ENCODE data around the gene CYSRT1. TPM values are rescaled to one million over a fixed set of nuclear protein-coding genes. Genes with fewer than 3 reads are reported as not detected.

The CYSRT1 gene
- polyA plus RNA-seq, 3 donors: 0.17 TPM; not detected in 2

- Mint-ChIP-seq H3K4me3 (no peak overlapping the region), H3K27ac (peak overlapping the region in 5 of 7 donors; percentile 18 to 77 (median 57)), H3K9me3 (peaks cover 0 to 3% (median 0%) of the 10 kb centered on the region in 7 donors), H3K4me1 (peaks cover 36% of the 10 kb centered on the region), H3K36me3 (peaks cover 15 to 18% of the 10 kb centered on the region in 2 donors), H3K27me3 (ENCODE audit: low read depth in 3 of 3) (peaks cover 2 to 4% (median 2%) of the 10 kb centered on the region in 3 donors)
- no peak overlapping the region for H3K4me3 ChIP-seq (replicated peaks in 1 of 3; ENCODE audit: low read depth in 2 of 3, low read length in 3 of 3)
- no peaks in the 10 kb centered on the region for H3K27me3 ChIP-seq (ENCODE audit: control insufficient read depth in 2 of 2, insufficient read depth in 2 of 2, low read length in 2 of 2)
- WGBS (ENCODE audit: insufficient coverage): 80% methylated on average over 10 of the region's 15 CpGs
- H3K36me3 ChIP-seq (replicated peaks in 1 of 2; ENCODE audit: control insufficient read depth in 1 of 2, insufficient read depth in 2 of 2, low read length in 2 of 2): peaks cover 18 to 19% of the 10 kb centered on the region in 2 donors
- intact Hi-C loops (cut with micrococcal nuclease): loop anchor here in 1 of 2 donors (5.0 kb wide), 1 partner anchor 42 kb away; the partner anchor contains the start of gene TPRN
- H4K20me1 ChIP-seq (ENCODE audit: insufficient read depth, low read length): peaks cover 33% of the 10 kb centered on the region
- no peaks in the 10 kb centered on the region for H3K9me3 ChIP-seq (replicated peaks in 1 of 2; ENCODE audit: control insufficient read depth in 1 of 2, insufficient read depth in 1 of 2, low read length in 2 of 2)
- no peak overlapping the region for H3K9ac ChIP-seq (ENCODE audit: insufficient read depth, low read length, poor library complexity, severe bottlenecking)
- H3K79me2 ChIP-seq (ENCODE audit: insufficient read depth, low read length): peaks cover 25% of the 10 kb centered on the region
- no peak overlapping the region for H3K4me2 ChIP-seq (replicated peaks; ENCODE audit: extremely low read depth, low read length, poor library complexity, severe bottlenecking)
- H3K4me1 ChIP-seq (ENCODE audit: control insufficient read depth in 1 of 2, insufficient read depth in 2 of 2, low read length in 2 of 2): peaks cover 29 to 44% of the 10 kb centered on the region in 2 donors
- TF ChIP-seq, protein P1, sequence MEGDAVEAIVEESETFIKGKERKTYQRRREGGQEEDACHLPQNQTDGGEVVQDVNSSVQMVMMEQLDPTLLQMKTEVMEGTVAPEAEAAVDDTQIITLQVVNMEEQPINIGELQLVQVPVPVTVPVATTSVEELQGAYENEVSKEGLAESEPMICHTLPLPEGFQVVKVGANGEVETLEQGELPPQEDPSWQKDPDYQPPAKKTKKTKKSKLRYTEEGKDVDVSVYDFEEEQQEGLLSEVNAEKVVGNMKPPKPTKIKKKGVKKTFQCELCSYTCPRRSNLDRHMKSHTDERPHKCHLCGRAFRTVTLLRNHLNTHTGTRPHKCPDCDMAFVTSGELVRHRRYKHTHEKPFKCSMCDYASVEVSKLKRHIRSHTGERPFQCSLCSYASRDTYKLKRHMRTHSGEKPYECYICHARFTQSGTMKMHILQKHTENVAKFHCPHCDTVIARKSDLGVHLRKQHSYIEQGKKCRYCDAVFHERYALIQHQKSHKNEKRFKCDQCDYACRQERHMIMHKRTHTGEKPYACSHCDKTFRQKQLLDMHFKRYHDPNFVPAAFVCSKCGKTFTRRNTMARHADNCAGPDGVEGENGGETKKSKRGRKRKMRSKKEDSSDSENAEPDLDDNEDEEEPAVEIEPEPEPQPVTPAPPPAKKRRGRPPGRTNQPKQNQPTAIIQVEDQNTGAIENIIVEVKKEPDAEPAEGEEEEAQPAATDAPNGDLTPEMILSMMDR (IDR thresholded peaks at IDR 0.05): no peak
- peak overlapping the region in 1 of 2 donors; percentile 20 for H3K27ac ChIP-seq (ENCODE audit: low read depth in 1 of 2, low read length in 2 of 2)
- H2AFZ ChIP-seq (ENCODE audit: insufficient read depth, low read depth, low read length, poor library complexity, severe bottlenecking): no peak overlapping the region
- peak in 1 of 3 donors; percentile 47 for DNase-seq
These were observed 18.9 kb downstream of the CYSRT1 start for GRCh38 chr9:137243626-137244485.

DNA sequence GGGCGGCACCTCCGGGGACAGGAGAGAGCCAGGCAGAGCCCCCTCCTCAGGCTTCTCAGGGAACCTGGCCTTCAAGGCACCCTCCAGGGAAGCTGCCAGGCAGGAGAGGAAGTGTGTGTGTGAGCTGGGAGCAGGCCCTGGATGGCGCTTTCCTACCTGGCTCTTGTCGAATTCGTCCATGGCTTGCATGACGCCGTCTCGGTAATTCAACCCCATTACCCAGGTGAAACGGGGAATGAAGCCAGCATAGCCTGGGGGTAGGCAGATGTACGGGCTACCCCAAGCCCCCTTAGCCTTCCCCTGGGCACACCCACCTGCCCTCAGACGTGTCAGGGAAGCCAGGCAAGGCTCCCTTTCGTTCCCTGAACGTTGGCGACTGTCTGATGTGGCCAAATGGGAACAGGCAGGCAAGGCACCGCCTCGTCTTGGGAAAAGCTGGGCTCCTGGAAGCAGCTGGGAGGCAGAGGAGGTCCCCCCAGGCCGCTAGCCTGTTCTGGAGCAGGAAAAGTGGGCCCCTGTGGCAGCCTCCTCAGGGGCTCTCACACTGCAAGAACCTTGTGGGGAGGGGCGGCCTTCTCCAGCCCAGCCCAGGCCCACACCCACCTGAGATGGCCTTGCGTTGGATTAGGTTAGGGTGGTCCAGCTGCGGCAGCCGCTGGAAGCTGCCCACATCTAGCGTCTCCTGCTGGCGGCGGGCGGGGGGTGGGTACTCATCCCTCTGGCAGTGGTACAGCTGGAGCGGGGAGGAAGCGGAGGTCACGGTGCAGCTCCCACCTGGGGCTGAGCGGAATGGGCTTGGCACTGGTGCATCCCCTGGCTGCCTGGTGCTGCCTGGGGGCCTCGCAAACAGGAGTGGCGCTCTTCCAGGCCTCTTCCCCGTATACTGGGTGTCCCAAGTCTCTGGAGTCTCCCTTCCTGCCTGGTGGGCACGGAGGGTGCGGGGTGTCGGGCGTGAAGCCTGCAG, 19.8 kb downstream of the CYSRT1 start:
- Histone ChIP-seq H3K9me3 (replicated peaks in 1 of 2; ENCODE audit: control insufficient read depth in 1 of 2, insufficient read depth in 1 of 2, low read length in 2 of 2) (no peaks in the 10 kb centered on the region), H3K4me3 (replicated peaks in 1 of 3; ENCODE audit: low read depth in 2 of 3, low read length in 3 of 3) (no peak overlapping the region), H3K27me3 (ENCODE audit: control insufficient read depth in 2 of 2, insufficient read depth in 2 of 2, low read length in 2 of 2) (no peaks in the 10 kb centered on the region), H3K4me2 (replicated peaks; ENCODE audit: extremely low read depth, low read length, poor library complexity, severe bottlenecking) (no peak overlapping the region), H3K9ac (ENCODE audit: insufficient read depth, low read length, poor library complexity, severe bottlenecking) (no peak overlapping the region), H4K20me1 (ENCODE audit: insufficient read depth, low read length) (peaks cover 33% of the 10 kb centered on the region), H3K79me2 (ENCODE audit: insufficient read depth, low read length) (peaks cover 17% of the 10 kb centered on the region), H2AFZ (ENCODE audit: insufficient read depth, low read depth, low read length, poor library complexity, severe bottlenecking) (no peak overlapping the region), H3K36me3 (replicated peaks in 1 of 2; ENCODE audit: control insufficient read depth in 1 of 2, insufficient read depth in 2 of 2, low read length in 2 of 2) (peaks cover 18 to 19% of the 10 kb centered on the region in 2 donors), H3K4me1 (ENCODE audit: control insufficient read depth in 1 of 2, insufficient read depth in 2 of 2, low read length in 2 of 2) (peaks cover 20 to 35% of the 10 kb centered on the region in 2 donors), H3K27ac (ENCODE audit: low read depth in 1 of 2, low read length in 2 of 2) (no peak overlapping the region)
- Mint-ChIP-seq H3K9me3 (peaks cover 0 to 3% (median 0%) of the 10 kb centered on the region in 7 donors), H3K27me3 (ENCODE audit: low read depth in 3 of 3) (peaks cover 2 to 7% (median 6%) of the 10 kb centered on the region in 3 donors), H3K36me3 (peaks cover 15 to 18% of the 10 kb centered on the region in 2 donors), H3K4me3 (no peak overlapping the region), H3K4me1 (peaks cover 27% of the 10 kb centered on the region), H3K27ac (no peak overlapping the region)
- 91% methylated on average over 27 of the region's 36 CpGs for WGBS (ENCODE audit: insufficient coverage)
- intact Hi-C loops (cut with micrococcal nuclease): loop anchor here in 1 of 2 donors (5.0 kb wide), 1 partner anchor 42 kb away; the partner anchor contains the start of gene TPRN
- TF ChIP-seq, protein P1 (IDR thresholded peaks at IDR 0.05): no peak
- no peak for DNase-seq
